ENCODE data around the gene VPS52.
A peak's percentile ranks its signal among the peaks of the same experiment; 100 is the strongest.
"Not testable (repeated sequence)": the region's sequence is repeated elsewhere in the genome, so short reads cannot be mapped to it uniquely, and the experiment has no call there.

The VPS52 gene

DNA sequence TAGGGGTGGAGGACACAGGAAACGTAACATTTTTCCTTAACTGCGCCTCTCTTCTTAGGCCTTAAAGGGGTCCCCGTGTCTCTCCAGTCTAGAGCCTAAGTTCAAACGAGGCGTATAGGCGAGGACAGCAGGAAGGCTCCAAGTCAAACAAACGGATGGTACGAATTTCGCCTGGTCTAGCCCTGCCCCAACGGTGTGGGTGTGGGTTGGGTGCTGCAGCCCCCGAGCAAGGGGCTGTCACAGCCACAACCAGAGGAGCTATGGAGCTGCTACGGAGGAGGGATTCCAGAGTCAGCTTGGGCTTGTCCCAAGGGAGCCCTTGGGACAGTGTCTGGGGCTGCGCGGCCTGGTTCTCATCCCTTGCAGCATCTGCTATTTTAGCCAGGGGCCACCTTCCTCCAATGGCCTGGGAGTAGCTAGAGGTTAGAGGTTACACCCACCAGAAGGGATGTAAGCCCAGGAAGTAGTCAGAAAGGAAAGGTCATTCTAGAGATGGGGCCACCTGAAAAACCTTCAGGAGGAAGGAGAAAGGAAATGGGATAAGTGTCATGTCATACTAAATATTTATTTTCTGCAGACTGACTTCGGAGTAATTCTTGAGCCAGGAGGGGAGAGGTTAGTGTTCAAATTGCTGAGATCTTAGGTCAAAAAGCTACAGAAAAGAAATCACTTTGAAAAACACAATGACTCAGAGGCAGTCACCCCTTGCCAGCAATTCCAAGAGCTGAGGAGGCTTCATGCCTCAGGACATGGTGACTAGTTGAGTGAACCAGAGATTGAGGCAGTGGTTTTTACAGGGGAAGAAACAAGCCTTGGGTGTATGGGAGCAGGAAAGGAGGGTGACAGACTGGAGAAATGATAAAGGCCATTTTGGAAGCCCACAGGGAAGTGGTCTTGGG lies 21.7 kb downstream of the VPS52 start:
- no peak for DNase-seq (ENCODE audit: low read depth)

DNA sequence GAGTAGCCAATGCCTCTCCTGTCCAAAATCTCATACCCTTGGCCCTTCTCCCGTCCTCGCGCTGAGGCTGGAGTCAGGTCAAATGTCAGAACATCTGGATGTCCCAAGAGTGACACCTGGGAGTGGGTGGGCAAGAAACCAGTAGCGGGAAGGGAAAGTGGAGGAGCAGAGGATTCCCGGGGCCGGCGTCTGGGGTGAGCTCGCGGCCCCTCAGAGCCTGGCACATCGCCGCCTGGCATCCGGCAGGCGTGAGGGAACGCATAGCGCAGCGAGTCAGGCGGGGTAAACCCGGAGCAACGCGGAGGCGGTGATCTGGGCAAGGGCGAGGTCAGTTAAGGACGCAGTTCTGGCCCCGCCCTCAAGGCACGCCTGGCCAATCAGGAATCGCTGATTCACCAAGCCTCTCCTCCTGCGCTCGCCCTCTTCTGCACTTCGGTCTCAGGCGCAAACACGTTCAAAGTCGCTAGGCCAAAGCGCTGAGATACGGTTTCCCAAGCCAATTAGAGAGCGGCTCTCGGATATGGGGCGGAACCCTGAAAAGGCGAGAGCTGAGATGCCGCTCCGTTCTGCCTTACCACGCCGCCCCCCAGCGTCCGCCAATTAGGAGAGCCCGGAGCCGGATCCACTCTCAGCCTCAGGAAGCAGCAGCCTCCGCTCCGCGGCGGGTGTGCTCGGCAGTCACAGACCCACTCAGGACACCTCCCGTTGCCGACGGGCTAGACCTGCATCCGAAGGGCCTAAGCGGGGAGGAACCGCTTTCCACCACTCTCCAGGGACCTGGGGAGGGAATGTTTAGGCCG lies 22.5 kb downstream of the VPS52 start:
- peak; percentile 89 for DNase-seq (ENCODE audit: low read depth)

GRCh38 chr6:33248643-33248931 lies 23.1 kb downstream of the VPS52 start:
- no peak for DNase-seq (ENCODE audit: low read depth)

DNA sequence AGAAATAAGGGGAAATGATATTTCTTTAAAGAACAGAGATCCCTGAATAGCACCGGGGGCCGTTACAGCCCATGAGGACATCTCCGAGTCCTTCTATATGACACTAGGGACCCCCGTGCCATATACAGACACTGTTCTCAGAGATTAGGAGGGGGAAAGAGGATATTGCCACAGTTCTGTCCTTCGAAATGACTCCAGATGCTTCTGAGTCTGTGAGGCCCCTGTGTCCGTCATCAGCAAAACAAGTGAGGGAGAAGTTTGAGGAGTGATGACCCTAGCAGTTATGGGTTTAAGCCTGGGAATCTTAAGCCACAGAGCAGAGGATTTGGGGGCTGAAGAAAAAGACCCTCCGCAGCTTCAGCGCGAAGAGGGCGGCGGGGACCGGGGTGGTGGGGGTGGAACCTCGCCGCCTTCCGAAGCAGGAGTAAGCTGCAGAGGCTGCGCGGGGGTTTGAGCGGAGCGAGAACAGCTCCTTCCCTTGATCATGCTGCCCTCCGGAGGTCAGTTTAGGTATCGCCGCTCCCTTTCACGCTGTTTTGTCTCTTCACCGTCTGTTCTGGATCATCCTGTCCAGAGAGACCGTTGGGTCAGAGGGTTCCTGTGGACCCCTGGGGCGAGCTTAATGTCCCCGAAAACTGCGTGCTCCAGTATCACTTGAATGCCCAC lies 23.6 kb downstream of the VPS52 start:
- DNase-seq (ENCODE audit: low read depth), result peak; percentile 89

- no peak for DNase-seq (ENCODE audit: low read depth)
Observed at GRCh38 chr6:33243476-33243875, 28.2 kb downstream of the VPS52 start.

GRCh38 chr6:33241968-33242367 lies 29.7 kb downstream of the VPS52 start:
- DNase-seq (ENCODE audit: low read depth), result no peak

DNA sequence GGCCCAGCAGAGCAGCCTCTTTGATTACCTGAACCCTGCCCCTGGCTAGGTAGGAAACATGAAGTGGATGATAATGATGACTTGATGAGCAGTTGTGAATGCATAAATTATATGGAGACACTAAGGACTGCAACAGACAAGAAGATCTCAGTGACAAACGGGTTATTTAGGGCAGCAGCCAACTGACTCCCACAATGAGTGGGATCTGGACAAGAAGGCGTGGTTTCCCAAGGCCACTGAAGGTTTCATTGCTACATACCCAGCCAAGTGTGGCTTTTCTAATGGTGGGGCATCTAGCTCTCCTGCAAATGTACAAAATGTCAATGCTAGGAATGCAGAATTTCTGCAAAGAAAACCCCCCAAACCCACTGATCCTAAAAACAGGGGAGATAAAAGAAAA lies 33.9 kb downstream of the VPS52 start:
- no peak for DNase-seq (ENCODE audit: low read depth)

DNA sequence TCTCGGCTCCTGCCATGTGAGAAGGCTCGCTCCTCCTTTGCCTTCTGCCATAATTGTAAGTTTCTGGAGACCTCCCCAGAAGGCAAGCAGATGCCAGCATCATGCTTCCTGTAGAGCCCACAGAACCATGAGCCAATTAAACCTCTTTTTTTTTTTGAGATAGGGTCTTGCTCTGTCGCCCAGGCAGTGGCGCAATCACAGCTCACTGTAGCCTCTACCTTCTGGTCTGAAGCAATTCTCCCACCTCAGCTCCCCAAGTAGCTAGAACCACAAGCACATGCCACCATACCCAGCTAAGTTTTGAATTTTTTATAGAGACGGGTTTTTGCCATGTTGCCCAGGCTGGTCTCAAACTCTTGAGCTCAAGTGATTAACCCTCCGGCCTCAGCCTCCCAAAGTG lies 34.8 kb downstream of the VPS52 start:
- DNase-seq (ENCODE audit: low read depth), result no peak

GRCh38 chr6:33236328-33236727 lies 35.3 kb downstream of the VPS52 start:
- DNase-seq (ENCODE audit: low read depth), result no peak

DNA sequence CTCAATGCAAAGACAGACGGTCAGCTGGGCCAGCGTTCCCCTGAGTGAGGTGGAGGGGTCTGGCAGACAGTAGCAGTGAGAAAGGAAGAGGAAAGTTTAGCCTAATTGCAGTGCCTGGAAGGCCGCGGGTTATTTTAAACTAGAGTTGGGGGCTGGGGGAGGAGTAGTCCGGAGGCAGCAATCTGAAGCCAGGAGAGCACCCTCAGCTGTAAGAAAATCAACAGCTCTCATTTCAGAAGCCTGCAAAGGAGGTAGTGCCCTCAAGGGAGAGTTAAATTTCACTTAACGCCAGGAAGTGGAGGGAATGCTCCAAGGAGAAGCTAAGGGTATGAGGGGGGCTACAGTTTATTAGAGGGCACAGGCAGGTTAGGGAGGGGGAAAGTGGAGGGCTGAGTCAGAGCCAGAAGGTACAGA lies 36.4 kb downstream of the VPS52 start:
- DNase-seq (ENCODE audit: low read depth), result no peak

DNA sequence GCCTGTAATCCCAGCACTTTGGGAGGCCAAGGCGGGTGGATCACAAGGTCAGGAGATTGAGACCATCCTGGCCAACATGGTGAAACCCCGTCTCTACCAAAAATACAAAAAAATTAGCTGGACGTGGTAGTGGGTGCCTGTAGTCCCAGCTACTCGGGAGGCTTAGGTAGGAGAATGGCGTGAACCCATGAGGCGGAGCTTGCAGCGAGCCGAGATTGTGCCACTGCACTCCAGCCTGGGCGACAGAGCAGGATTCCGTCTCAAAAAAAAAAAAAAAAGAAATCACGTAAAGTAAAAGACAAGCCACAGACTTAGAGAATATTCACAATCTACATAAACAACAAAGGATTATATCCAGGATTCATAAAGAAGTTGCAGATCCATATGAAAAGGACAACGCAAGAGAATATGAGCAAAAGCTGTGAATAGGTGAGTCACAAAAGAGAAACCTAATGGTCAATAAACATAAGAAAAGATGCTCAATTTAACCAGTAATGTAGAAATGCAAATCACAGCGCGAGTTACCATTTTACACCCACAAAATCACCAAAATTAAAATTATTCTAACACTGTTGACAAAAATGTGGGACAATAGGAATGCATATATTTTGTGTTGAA lies 45.1 kb downstream of the VPS52 start:
- not testable (repeated sequence) for DNase-seq (ENCODE audit: low read depth)

DNA sequence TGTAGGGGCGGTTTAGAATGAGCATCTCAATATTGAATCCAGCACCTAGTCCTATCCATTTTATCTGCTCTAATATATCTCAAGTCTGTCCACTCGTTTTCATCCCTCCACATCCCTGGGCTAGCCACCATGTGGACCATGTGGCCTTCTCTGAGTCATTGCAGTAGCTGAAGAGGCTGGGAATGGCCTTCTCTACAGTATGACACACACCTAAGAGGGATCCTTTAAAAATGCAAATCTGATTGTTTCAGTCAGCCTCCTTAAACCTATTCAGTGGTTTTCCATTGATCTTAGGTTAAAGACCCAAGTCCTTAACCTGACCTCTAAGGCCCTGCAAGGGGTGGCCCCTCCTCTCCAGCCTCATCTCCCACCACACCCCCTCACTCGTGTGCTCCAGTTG lies 54.0 kb downstream of the VPS52 start:
- no peak for DNase-seq (ENCODE audit: low read depth)

- no peak for DNase-seq (ENCODE audit: low read depth)
Observed at GRCh38 chr6:33217246-33217645, 54.4 kb downstream of the VPS52 start.

GRCh38 chr6:33216117-33216649 lies 55.5 kb downstream of the VPS52 start:
- DNase-seq (ENCODE audit: low read depth), result no peak

- DNase-seq (ENCODE audit: low read depth), result no peak
Observed at GRCh38 chr6:33215271-33216116, 56.2 kb downstream of the VPS52 start.

- DNase-seq (ENCODE audit: low read depth), result no peak
Observed at GRCh38 chr6:33213989-33214335, 57.7 kb downstream of the VPS52 start.

- DNase-seq (ENCODE audit: low read depth), result no peak
Observed at GRCh38 chr6:33213166-33213988, 58.3 kb downstream of the VPS52 start.

- DNase-seq (ENCODE audit: low read depth), result no peak
Observed at GRCh38 chr6:33212857-33213165, 58.9 kb downstream of the VPS52 start.

DNA sequence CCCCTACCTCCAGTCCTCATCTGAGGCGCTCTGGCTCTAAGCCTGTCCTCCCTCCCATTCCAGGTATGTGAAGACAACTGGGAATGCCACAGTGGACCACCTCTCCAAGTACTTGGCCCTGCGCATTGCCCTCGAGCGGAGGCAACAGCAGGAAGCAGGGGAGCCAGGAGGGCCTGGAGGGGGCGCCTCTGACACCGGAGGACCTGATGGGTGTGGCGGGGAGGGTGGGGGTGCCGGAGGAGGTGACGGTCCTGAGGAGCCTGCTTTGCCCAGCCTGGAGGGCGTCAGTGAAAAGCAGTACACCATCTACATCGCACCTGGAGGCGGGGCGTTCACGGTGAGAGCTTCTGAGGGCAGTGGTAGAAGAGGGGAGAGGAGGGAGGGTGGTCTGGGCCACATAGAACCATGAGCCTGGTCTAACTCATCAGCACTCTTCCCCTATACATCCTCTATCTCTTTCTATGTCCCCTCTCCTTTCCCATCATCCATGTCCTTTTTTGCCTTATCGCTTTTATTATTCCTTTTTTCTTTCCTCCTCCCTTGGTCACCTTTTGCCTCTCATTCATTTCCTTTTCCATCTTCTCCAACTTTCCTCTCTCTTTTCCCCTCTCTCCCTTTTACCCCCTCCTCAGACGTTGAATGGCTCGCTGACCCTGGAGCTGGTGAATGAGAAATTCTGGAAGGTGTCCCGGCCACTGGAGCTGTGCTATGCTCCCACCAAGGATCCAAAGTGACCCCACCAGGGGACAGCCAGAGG lies 59.8 kb downstream of the VPS52 start:
- DNase-seq (ENCODE audit: low read depth), result no peak

GRCh38 chr6:33211136-33211535 lies 60.5 kb downstream of the VPS52 start:
- DNase-seq (ENCODE audit: low read depth), result no peak
